ENCODE results near the gene EXOC3L1.
A peak's percentile ranks its signal among the peaks of the same experiment; 100 is the strongest.

The EXOC3L1 gene

DNA sequence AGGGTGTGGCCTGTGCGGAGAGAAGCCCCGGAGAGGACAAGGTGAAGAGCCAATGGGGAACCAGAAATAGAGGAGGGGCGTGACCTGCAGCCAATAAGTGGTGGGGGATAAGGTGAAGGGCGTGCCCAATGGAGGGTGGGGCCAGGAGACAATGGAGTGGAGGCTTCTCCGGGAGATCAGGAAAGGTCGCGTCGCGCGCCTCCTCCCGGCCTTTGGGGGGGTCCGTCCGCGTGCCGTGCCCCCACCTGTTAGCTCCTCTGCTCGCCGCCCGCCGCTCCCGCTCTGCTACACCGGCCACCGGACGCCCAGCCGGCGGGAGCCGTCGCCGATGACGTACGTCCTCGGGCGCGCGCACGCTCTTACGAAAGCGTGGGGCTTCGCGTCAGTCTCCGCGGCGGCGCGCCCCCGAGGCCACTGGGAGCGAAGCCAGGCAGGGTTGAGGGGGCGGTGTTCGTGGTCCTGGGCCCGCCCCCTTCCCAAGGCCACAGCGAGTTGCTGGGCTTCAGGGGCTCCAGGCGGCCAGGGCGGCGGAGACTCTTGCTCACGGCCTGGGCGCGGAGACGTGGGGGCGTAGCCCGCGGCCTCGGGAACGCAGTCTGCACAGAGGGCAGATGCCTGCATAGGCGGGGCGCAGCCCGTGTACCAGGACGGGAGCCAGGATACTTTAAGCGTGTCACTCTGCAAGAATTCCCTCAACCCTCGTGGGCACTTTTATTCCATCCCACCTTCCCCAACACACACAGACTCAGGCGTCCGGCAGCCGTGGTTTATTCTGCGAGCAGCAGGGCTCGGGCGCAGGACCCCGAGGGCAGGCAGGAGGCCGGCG is 6.1 kb downstream of the EXOC3L1 start, which contains the start of gene MATCAP1:
TSS of gene MATCAP1 (minus strand) at position 337 of the 826 bp plus-strand sequence. CDS start 3,353 bp downstream, outside the sequence.
- no peaks in the 10 kb centered on the region for H3K27me3 ChIP-seq (ENCODE audit: control insufficient read depth in 5 of 5, insufficient read depth in 4 of 5, low read length in 5 of 5)
- H3K9me3 ChIP-seq (ENCODE audit: control insufficient read depth in 5 of 5, low read length in 5 of 5): no peaks in the 10 kb centered on the region
- peak within 1 kb of the TSS; percentile 89 for H3K27ac ChIP-seq (ENCODE audit: low read depth, low read length)
- peaks cover 0 to 3% (median 0%) of the 10 kb centered on the region in 5 donors for H3K36me3 ChIP-seq (ENCODE audit: control insufficient read depth in 5 of 5, insufficient read depth in 5 of 5, low read length in 5 of 5)
- peaks cover 3 to 42% (median 33%) of the 10 kb centered on the region in 5 donors for H3K4me1 ChIP-seq (ENCODE audit: control insufficient read depth in 5 of 5, insufficient read depth in 5 of 5, low read length in 5 of 5)
- H3K9ac ChIP-seq (ENCODE audit: low read length in 5 of 5): peak within 1 kb of the TSS in 4 of 5 donors; percentile 77 to 91 (median 90)
- H3K4me3 ChIP-seq (ENCODE audit: low read depth in 1 of 5, low read length in 5 of 5): peak within 1 kb of the TSS; percentile 64 to 84 (median 80)

DNA sequence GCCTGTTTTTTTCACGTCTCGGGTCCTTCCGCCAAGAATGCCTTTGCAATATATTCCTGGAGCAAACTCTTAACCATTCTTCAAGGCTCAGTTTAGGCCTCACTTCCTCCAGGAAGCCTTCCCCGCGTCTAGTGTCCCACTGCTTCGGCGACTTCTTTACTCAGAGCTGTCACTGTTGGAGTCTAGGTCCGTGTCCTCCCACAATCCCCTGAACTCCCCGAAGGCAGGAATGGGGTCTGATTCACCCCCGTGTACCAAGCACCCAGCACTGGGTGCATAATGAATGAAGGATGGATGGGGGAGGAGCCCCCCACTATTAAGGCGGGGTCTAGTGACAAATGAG is 6.7 kb downstream of the EXOC3L1 start:
- no peaks in the 10 kb centered on the region for H3K9me3 ChIP-seq (ENCODE audit: control insufficient read depth in 5 of 5, low read length in 5 of 5)
- peaks cover 0 to 3% (median 0%) of the 10 kb centered on the region in 5 donors for H3K36me3 ChIP-seq (ENCODE audit: control insufficient read depth in 5 of 5, insufficient read depth in 5 of 5, low read length in 5 of 5)
- peaks cover 3 to 46% (median 36%) of the 10 kb centered on the region in 5 donors for H3K4me1 ChIP-seq (ENCODE audit: control insufficient read depth in 5 of 5, insufficient read depth in 5 of 5, low read length in 5 of 5)
- no peak overlapping the region for H3K9ac ChIP-seq (ENCODE audit: low read length in 5 of 5)
- H3K27ac ChIP-seq (ENCODE audit: low read depth, low read length): peak overlapping the region; percentile 11
- peak overlapping the region in 4 of 5 donors; percentile 64 to 80 (median 78) for H3K4me3 ChIP-seq (ENCODE audit: low read depth in 1 of 5, low read length in 5 of 5)
- H3K27me3 ChIP-seq (ENCODE audit: control insufficient read depth in 5 of 5, insufficient read depth in 4 of 5, low read length in 5 of 5): no peaks in the 10 kb centered on the region

DNA sequence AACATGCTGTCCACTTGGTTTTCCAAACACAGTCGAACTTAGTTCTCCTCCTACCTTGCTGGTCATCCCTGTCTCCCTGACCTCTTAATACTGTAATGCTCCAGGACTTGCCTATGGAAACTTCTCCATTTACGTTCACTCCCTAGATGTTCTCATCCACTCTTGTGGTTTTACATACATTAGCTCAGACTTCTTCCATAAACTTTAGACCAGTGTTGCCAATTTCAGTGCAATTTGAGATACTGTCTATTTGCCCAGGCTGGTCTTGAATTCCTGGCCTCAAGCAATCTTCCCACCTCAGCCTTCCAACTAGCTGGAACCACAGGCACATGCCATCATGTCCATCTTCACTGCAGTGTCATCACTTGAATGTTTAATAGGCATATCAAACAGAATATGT is 7.6 kb downstream of the EXOC3L1 start:
- no peaks in the 10 kb centered on the region for H3K27me3 ChIP-seq (ENCODE audit: control insufficient read depth in 5 of 5, insufficient read depth in 4 of 5, low read length in 5 of 5)
- H3K9ac ChIP-seq (ENCODE audit: low read length in 5 of 5): no peak overlapping the region
- H3K4me1 ChIP-seq (ENCODE audit: control insufficient read depth in 5 of 5, insufficient read depth in 5 of 5, low read length in 5 of 5): peaks cover 3 to 52% (median 42%) of the 10 kb centered on the region in 5 donors
- H3K36me3 ChIP-seq (ENCODE audit: control insufficient read depth in 5 of 5, insufficient read depth in 5 of 5, low read length in 5 of 5): peaks cover 0 to 3% (median 0%) of the 10 kb centered on the region in 5 donors
- H3K9me3 ChIP-seq (ENCODE audit: control insufficient read depth in 5 of 5, low read length in 5 of 5): no peaks in the 10 kb centered on the region
- no peak overlapping the region for H3K27ac ChIP-seq (ENCODE audit: low read depth, low read length)
- no peak overlapping the region for H3K4me3 ChIP-seq (ENCODE audit: low read depth in 1 of 5, low read length in 5 of 5)

DNA sequence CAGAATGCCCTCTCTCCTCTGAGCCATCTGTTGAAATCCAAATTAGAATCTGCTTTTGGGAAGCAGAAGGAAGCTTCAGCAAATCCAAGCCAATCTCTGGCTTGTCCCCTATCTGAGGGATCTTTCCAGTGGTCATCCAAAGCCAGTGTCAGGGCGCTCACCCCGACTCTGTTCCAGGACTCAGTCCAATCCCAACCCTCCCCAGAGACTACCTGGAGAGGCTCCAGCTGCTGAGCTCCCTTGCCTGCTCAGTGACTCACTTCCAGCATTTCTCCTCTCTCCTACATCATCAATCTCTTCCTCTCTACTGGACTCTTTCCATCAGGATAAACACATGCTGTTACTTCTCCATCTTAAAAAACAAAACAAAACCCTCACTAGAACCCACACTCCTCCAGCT is 8.6 kb downstream of the EXOC3L1 start:
- no peak overlapping the region for H3K4me3 ChIP-seq (ENCODE audit: low read depth in 1 of 5, low read length in 5 of 5)
- H3K27ac ChIP-seq (ENCODE audit: low read depth, low read length): no peak overlapping the region
- peaks cover 0 to 5% (median 0%) of the 10 kb centered on the region in 5 donors for H3K36me3 ChIP-seq (ENCODE audit: control insufficient read depth in 5 of 5, insufficient read depth in 5 of 5, low read length in 5 of 5)
- no peaks in the 10 kb centered on the region for H3K9me3 ChIP-seq (ENCODE audit: control insufficient read depth in 5 of 5, low read length in 5 of 5)
- peaks cover 3 to 52% (median 42%) of the 10 kb centered on the region in 5 donors for H3K4me1 ChIP-seq (ENCODE audit: control insufficient read depth in 5 of 5, insufficient read depth in 5 of 5, low read length in 5 of 5)
- H3K9ac ChIP-seq (ENCODE audit: low read length in 5 of 5): no peak overlapping the region
- H3K27me3 ChIP-seq (ENCODE audit: control insufficient read depth in 5 of 5, insufficient read depth in 4 of 5, low read length in 5 of 5): no peaks in the 10 kb centered on the region

DNA sequence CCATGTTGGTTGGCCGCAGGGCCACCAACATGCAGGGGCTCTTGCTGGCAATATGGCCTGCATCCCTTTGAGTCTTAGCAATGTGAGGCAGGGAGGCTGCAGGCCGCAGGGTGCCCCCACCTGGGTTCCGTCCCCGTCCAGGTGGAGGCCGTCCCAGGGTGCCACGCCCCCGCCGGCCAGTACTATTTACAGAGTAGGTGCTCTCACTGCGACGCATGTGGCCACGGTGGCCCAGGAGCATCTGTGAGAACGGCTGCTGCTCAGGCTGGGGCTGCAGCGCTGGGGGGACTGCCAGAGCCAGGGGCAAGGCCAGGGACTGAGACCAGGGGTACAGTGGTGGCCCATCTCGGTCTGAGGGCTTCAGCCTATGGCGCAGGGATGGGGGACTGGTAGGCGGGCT is 9.8 kb downstream of the EXOC3L1 start:
- Histone ChIP-seq H3K36me3 (ENCODE audit: control insufficient read depth in 5 of 5, insufficient read depth in 5 of 5, low read length in 5 of 5) (peaks cover 0 to 6% (median 2%) of the 10 kb centered on the region in 5 donors), H3K27me3 (ENCODE audit: control insufficient read depth in 5 of 5, insufficient read depth in 4 of 5, low read length in 5 of 5) (no peaks in the 10 kb centered on the region), H3K4me3 (ENCODE audit: low read depth in 1 of 5, low read length in 5 of 5) (no peak overlapping the region), H3K27ac (ENCODE audit: low read depth, low read length) (no peak overlapping the region), H3K9ac (ENCODE audit: low read length in 5 of 5) (no peak overlapping the region), H3K9me3 (ENCODE audit: control insufficient read depth in 5 of 5, low read length in 5 of 5) (no peaks in the 10 kb centered on the region), H3K4me1 (ENCODE audit: control insufficient read depth in 5 of 5, insufficient read depth in 5 of 5, low read length in 5 of 5) (peaks cover 3 to 48% (median 41%) of the 10 kb centered on the region in 5 donors)

DNA sequence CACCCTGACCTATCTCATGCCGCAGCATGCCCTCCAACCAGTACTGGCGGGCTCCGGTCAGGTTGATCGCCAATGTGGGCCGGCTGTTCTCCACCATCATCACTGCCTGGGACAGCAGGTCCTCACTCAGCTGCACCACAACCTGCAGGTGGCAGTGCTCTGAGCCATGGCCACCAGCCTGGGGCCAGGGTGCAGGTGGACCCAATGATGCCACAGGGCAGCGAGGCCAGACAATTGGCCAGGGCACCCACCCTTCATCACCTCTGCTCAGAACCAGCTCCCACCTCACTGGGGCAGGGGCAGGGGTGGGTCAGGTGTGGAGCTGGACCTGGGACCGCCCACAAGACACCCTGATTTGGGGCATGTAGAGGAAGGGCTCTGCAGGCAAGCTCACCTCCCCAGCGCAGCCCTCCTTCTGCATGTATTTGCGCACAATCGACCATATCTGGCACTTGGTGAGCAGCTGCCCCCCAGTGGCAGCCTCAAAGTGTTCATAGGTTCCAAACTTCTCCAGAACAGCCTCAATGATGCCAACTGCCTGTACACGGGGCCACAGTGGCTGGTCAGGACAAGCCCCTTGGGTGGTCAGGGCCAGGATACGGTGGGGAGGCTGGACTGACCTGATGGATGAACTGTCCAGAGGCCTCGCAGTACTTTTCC is 10.4 kb downstream of the EXOC3L1 start:
- no peaks in the 10 kb centered on the region for H3K9me3 ChIP-seq (ENCODE audit: control insufficient read depth in 5 of 5, low read length in 5 of 5)
- no peak overlapping the region for H3K4me3 ChIP-seq (ENCODE audit: low read depth in 1 of 5, low read length in 5 of 5)
- no peaks in the 10 kb centered on the region for H3K27me3 ChIP-seq (ENCODE audit: control insufficient read depth in 5 of 5, insufficient read depth in 4 of 5, low read length in 5 of 5)
- peaks cover 5 to 48% (median 41%) of the 10 kb centered on the region in 5 donors for H3K4me1 ChIP-seq (ENCODE audit: control insufficient read depth in 5 of 5, insufficient read depth in 5 of 5, low read length in 5 of 5)
- peaks cover 0 to 10% (median 4%) of the 10 kb centered on the region in 5 donors for H3K36me3 ChIP-seq (ENCODE audit: control insufficient read depth in 5 of 5, insufficient read depth in 5 of 5, low read length in 5 of 5)
- no peak overlapping the region for H3K27ac ChIP-seq (ENCODE audit: low read depth, low read length)
- no peak overlapping the region for H3K9ac ChIP-seq (ENCODE audit: low read length in 5 of 5)

DNA sequence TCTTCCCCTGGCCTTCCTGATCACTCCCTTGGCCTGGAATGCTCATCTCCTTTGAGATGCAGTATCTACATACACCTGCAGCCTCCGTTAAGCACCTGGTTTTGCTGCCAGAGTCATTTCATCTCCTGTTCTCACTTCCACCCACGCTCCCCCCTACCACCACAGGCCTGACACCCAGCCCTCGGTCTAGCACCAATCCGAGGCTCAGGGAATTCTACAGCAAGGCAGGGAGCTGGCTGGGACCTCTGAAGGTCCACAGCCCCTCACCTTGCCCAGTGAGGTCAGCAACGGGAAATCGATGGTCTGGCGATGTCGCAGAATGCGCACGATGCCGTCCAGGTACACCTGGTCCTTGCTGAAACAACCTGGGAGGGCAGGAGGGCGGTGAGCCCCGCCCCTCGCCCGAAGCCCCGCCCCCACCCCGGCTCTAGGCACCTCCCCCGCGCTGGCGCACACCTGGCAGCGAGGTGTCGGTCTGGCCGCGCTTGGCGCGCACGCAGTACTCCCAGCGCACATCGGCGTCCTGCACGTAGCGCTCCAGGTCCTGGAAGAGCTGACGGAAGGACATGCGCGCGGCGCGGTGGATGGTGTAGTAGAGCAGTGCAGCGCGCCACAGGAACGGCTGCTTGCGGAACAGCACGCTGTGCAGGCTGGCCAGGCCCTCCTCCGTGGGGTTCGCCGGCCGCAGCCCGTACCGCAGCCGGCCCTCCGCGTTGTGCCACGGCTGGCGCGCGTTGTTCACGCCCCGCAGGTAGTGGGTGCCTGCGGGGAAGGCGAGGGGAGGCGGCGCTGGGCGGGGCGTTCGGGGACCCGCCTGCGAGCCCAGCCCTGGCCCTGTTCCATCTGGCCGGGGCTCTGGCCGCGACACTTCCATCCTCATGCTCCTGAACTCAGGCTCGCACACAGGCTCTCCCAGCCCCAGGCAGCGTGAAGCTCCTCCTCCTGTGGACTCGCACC is 11.9 kb downstream of the EXOC3L1 start:
- Histone ChIP-seq H3K9me3 (ENCODE audit: control insufficient read depth in 5 of 5, low read length in 5 of 5) (no peaks in the 10 kb centered on the region), H3K27me3 (ENCODE audit: control insufficient read depth in 5 of 5, insufficient read depth in 4 of 5, low read length in 5 of 5) (no peaks in the 10 kb centered on the region), H3K4me1 (ENCODE audit: control insufficient read depth in 5 of 5, insufficient read depth in 5 of 5, low read length in 5 of 5) (peaks cover 8 to 53% (median 47%) of the 10 kb centered on the region in 5 donors), H3K4me3 (ENCODE audit: low read depth in 1 of 5, low read length in 5 of 5) (peak overlapping the region in 4 of 5 donors; percentile 50 to 69 (median 52)), H3K27ac (ENCODE audit: low read depth, low read length) (no peak overlapping the region), H3K36me3 (ENCODE audit: control insufficient read depth in 5 of 5, insufficient read depth in 5 of 5, low read length in 5 of 5) (peaks cover 0 to 10% (median 4%) of the 10 kb centered on the region in 5 donors), H3K9ac (ENCODE audit: low read length in 5 of 5) (peak overlapping the region in 1 of 5 donors; percentile 48)

DNA sequence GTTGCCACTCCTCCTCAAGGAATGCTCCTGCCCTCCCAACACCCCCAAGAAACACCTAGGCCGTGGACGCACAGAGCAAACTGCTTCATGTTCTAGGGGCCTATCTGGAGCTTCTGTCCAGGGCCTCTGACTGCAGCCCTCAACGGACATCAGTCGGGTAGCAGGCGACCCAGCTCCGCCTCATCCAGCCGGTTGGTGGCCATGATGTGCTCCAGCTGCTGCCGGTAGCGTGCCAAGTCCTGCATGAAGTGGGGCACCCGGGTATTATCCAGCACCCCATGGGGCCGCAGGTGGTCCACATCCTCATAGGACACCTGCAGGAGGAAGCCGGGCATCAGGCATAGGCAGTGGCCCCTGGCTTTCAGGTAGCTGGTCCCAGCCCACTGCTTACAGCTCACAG is 13.3 kb downstream of the EXOC3L1 start:
- Histone ChIP-seq H3K9me3 (ENCODE audit: control insufficient read depth in 5 of 5, low read length in 5 of 5) (no peaks in the 10 kb centered on the region), H3K9ac (ENCODE audit: low read length in 5 of 5) (no peak overlapping the region), H3K27me3 (ENCODE audit: control insufficient read depth in 5 of 5, insufficient read depth in 4 of 5, low read length in 5 of 5) (no peaks in the 10 kb centered on the region), H3K36me3 (ENCODE audit: control insufficient read depth in 5 of 5, insufficient read depth in 5 of 5, low read length in 5 of 5) (peaks cover 0 to 10% (median 4%) of the 10 kb centered on the region in 5 donors), H3K4me1 (ENCODE audit: control insufficient read depth in 5 of 5, insufficient read depth in 5 of 5, low read length in 5 of 5) (peaks cover 8 to 55% (median 44%) of the 10 kb centered on the region in 5 donors), H3K4me3 (ENCODE audit: low read depth in 1 of 5, low read length in 5 of 5) (no peak overlapping the region), H3K27ac (ENCODE audit: low read depth, low read length) (no peak overlapping the region)

DNA sequence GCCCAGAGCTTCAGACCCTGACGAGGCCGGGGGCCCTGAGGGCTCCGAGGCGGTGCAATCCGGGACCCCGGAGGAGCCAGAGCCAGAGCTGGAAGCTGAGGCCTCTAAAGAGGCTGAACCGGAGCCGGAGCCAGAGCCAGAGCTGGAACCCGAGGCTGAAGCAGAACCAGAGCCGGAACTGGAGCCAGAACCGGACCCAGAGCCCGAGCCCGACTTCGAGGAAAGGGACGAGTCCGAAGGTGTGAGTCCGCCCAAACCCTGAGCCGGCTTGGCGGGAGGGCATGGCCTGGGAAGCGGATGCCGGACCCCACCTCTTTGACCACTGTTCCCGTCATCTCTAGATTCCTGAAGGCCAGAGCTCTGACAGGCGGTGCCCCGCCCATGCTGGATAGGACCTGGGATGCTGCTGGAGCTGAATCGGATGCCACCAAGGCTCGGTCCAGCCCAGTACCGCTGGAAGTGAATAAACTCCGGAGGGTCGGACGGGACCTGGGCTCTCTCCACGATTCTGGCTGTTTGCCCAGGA is 15.2 kb downstream of the EXOC3L1 start:
- peak overlapping the region in 4 of 5 donors; percentile 61 to 74 (median 66) for H3K4me3 ChIP-seq (ENCODE audit: low read depth in 1 of 5, low read length in 5 of 5)
- peaks cover 0 to 10% (median 4%) of the 10 kb centered on the region in 5 donors for H3K36me3 ChIP-seq (ENCODE audit: control insufficient read depth in 5 of 5, insufficient read depth in 5 of 5, low read length in 5 of 5)
- peak overlapping the region in 4 of 5 donors; percentile 56 to 65 (median 58) for H3K9ac ChIP-seq (ENCODE audit: low read length in 5 of 5)
- no peaks in the 10 kb centered on the region for H3K27me3 ChIP-seq (ENCODE audit: control insufficient read depth in 5 of 5, insufficient read depth in 4 of 5, low read length in 5 of 5)
- H3K4me1 ChIP-seq (ENCODE audit: control insufficient read depth in 5 of 5, insufficient read depth in 5 of 5, low read length in 5 of 5): peaks cover 5 to 60% (median 56%) of the 10 kb centered on the region in 5 donors
- peak overlapping the region; percentile 16 for H3K27ac ChIP-seq (ENCODE audit: low read depth, low read length)
- no peaks in the 10 kb centered on the region for H3K9me3 ChIP-seq (ENCODE audit: control insufficient read depth in 5 of 5, low read length in 5 of 5)

Data from subcutaneous abdominal adipose tissue (tissue), 5 donors.